Fibroblast of skin of back (primary cell): ENCODE data around the gene ARHGAP22.

Experiments used
- DNase-seq: peaks from one replicate; pipeline ENCODE4 v3.0.0-alpha.2; 2013

The ARHGAP22 gene

DNA sequence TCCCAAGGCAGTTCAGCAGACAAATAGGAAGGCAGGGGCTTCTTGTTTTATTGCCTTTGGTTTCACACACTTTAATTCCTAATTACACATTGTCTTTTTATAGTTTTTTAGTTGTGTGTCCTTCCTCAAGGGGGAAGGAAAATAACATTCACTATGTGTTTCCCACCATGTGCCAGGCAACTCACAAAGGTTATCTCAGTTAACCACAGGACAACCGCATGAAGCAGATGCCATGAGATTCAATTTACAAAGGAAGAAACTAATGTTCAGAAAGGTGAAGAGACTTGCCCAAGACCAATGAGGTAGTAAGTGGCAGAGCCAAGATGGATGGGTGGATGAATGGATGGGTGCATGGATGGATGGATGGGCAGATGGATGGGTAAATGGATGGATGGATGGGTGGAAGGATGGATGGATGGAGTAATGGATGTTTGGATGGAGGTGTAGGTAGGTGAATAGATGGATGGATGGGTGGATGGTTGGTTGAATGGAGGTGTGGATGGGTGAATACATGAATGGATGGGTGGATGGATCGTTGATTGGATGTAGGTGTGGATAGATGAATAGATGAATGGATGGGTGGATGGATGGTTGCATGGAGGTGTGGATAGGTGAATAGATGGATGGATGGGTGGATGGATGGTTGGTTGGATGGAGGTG, 77.9 kb downstream of the ARHGAP22 start:
- DNase-seq: no peak

DNA sequence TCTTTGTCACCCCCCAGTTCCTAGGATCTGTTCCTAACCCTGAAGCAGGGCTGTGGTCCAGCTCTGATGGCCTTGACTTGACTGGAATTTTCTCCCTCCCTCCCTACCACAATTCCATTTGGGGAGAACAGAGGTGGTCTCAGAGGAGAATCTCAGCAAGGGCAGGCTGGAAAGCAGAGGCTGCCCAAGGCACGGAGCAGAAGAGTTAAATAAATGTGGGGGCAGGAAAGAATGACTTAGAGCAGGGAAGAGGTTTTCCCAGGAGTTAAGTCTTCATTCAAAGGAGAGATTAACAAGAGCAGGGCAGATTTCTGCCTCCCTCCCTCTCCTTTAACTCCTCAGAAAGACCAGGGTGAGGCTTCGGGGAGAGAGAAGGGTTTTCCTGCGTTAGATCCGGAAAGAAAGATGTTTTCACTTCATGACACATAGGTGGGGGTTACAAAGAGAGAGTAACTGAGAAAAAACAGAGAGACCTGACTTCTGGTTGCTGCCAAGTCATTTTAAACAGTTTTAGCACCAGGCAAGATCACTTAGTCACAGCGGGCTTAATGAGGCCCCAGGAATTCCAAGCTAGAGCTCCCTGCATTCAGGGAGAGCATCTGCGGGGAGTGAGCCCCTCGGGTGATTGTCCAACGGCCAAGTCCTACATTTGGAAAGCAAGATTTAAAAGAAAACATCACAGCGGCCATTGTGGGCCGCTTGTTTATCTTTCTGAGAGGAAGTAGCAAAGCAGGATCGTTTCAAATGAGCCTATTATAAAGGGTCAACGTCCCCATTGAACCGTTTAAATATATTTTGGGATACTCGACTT, 78.7 kb downstream of the ARHGAP22 start:
- peak; percentile 88 for DNase-seq

DNA sequence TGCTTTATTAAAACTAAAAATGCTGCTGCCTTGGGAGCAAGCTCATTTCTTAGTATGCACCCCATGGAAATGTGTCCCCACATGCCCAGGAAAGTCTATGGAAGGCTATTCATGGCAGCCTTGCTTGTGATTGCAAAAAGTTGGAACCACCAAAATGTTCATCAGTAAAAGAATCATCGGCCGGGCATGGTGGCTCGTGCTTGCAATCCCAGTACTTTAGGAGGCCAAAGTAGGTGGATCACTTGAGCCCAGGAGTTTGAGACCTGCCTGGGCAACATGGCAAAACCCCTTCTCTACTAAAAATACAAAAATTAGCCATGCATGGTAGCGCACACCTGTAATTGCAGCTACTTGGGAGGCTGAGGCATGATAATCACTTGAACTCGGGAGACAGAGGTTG, 79.8 kb downstream of the ARHGAP22 start:
- DNase-seq: no peak

DNA sequence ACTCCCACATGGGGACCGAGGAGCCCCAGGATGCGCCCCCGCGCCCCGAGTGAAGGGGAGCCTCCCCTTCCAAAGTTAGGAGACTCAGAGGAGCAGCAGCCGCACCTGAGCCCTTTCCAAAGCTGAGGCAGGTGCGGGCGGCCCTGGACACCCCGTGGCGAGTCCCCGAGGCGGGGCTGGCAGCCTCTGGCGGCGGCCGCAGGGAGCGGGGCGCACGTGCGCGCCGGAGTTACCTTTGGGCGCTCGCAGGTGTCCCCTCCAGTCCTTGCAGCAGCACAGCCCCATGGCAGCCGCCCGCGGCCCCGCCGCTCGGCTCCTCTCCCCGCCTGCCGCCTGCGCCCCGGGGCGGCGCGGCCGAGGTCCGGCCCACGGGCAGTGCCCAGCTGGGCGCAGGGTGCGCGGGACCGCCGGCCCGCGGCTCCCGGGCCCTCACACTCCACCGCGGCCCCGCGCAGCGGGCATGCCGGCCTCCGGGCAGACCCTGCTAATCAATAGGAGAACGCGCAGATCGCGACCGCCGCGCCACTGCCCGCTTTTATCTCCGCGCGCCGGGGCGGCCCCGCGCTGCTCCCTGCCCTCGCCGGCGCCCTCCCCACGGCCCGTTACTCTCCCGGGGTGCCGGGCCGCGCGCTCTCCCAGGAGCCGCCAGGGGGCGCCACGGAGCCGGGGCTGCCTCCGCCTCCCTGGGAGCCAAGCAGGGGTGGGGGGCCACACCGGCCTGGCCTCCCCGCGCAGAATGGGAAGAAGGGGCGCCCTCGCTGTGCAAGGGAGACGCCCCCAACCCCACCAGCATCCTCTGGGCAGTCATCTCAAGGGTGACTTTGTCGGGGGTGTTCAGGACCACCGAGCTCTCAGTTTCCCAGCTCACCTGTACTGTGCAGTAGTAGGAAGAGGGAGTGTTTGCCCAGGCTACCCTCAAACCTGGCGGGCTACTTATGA, 80.8 kb downstream of the ARHGAP22 start:
- DNase-seq: peak; percentile 29

DNA sequence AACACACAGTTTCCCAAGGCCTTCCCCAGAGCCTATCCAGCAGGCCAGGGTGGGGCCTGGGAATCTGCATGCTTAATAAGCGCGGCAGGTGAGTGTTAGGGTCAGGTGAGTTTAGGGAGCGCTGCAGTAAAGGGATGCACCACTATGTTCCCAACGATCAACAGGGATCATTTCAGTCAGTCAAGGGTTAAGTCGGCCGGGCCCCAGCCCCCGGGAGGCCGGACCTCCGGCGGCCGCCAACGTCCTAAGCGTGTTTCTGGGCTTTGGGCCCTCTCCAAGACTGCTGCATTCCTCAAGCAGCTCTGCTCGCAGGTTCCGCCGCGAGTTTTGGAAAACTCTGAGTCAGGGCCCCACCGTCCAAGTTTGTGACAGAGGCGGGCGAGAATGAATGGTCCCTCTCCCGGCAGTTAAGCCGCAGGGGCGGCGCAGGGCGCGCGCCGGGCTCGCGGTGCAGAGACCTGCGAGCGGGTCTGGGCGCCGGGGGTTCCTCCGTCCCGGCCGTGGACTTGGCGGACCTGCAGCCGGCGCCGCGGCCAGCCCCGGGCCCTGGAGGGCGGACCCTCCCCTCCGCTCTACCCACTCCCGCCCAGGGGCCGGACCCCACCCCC, 81.6 kb downstream of the ARHGAP22 start:
- peak; percentile 94 for DNase-seq

- DNase-seq: no peak
These were observed 82.7 kb downstream of the ARHGAP22 start for GRCh38 chr10:48522011-48522765.

DNA sequence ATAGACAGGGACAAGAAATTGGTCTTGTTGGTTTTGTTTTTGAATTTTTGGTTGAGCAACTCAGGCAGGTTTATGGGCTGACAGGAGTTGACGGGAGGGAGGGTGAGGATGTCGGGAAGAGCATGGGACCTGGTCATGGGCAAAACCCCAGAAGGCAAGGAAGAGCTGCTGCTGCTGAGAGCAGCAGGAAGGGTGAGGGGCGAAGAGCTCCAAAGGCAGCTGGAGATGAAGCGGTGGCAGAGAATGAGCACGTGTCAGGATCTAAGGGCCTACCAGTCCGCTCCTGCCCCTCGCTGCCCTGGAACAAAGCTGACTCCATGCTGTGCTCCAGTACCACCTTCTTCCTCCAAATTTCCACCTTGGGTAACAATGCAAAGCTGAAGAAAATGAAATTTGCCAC, 84.3 kb downstream of the ARHGAP22 start:
- DNase-seq: no peak

DNA sequence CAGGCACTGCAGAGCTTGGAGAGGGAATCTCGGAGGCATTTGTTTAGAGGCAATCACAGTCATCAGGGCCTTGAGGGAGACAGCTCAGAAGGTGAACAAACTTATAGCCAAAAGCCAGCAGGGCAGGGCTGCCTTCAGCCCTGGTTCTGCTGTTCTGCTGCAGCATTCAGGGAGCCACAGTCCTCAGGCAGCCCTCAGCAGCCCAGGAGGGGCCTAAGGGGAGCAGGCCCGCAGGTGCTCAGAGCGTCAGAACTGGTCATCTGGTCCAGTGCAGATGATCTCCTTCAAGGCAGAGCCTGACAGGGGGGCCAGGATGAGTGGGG, 84.7 kb downstream of the ARHGAP22 start:
- no peak for DNase-seq

DNA sequence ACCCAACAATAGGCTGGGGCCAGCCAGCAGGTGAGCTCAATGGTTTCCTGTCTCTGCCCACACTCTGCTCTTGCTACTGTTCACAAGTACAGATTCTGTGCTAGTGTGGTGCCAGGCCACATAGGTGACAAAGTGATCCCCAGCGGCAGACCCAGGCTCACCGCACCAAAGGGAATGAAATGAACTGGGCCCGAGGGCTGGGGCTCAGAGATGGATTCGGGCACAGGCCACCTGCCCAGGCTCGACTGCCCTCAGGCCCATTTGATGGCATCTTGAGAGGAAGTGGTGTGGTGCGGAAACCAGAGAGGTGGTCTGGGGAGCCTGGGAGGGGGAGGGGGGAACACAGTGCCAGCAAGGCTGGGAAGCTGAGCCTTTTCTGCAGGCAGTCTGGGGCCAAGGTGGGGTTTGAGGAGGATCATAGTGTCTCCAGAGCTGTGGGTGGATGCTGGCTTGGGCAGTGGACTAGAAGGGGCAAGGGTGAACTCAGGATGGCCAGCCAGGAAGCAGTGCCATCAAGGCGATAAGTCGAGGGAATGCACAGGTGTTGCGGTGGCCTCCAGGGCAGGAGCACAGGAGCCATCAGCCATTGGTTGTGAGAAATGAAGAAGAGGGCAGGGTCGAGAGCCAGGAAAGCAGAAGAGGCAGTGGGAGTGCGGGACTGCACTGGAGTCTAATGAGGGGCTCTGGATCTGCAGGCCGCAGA, 85.2 kb downstream of the ARHGAP22 start:
- no peak for DNase-seq

DNA sequence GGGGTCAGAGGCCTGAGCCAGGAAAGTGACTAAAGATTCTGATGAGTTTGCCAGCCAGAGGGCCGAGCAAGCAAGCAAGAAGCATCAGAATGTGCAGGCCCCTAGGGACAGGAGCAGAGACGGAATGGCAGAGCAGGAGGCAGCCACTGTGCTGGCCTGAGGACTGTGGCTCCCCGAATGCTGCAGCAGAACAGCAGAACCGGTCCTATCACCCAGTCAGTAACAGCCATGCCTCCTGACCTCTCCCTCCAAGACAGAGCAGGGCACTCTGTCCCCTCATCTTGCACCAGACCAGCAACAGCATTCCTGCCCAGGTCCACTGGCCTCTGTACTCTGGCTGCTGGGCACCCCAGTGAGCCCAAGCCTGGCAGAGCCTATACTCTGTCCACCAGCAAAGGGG, 85.9 kb downstream of the ARHGAP22 start:
- DNase-seq: peak; percentile 35

- DNase-seq: no peak
These were observed 86.7 kb downstream of the ARHGAP22 start for GRCh38 chr10:48517911-48518811.

GRCh38 chr10:48517482-48517881, 87.4 kb downstream of the ARHGAP22 start:
- no peak for DNase-seq

- DNase-seq: no peak
These were observed 88.0 kb downstream of the ARHGAP22 start for GRCh38 chr10:48516911-48517310.

- DNase-seq: no peak
These were observed 90.0 kb downstream of the ARHGAP22 start for GRCh38 chr10:48514916-48515315.

DNA sequence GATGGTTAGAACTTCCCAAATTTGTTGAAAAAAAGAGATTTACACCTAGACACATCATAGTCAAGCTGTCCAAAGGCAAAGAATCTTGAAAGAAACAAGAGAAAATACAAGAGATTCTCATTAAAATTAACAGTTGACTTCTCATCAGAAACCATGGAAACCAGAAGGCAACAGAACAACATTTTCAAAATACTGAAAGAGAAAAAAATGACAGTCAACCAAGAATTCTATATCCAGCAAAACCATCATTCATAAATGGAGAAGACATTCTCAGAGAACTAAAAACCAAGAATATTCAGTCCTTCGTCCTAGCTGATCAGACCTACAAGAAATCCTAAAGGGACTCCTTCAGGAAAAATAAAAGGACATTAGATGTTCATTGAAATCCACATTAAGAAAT, 90.6 kb downstream of the ARHGAP22 start:
- DNase-seq: no peak

DNA sequence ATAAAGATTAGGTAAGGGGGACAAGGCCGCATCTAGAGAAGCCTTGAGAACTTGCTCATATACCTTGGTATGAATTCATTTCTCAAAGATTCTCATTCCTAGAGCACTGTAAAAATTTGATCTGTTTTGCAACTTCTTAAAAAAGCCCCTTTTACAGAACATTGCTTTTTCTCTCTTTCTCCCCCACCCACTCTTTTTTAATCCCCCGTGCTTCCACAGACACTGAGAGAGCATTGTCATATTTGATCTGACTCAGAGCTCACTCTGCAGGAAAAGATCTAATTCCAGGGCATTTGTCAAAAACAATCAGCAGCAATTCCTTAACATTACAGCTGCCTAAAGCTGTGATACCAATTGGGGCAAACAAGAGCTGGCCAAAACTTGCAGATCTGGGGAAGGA, 92.0 kb downstream of the ARHGAP22 start:
- DNase-seq: no peak

- no peak for DNase-seq
These were observed 93.0 kb downstream of the ARHGAP22 start for GRCh38 chr10:48511875-48512231.

GRCh38 chr10:48511066-48511874, 93.6 kb downstream of the ARHGAP22 start:
- no peak for DNase-seq

DNA sequence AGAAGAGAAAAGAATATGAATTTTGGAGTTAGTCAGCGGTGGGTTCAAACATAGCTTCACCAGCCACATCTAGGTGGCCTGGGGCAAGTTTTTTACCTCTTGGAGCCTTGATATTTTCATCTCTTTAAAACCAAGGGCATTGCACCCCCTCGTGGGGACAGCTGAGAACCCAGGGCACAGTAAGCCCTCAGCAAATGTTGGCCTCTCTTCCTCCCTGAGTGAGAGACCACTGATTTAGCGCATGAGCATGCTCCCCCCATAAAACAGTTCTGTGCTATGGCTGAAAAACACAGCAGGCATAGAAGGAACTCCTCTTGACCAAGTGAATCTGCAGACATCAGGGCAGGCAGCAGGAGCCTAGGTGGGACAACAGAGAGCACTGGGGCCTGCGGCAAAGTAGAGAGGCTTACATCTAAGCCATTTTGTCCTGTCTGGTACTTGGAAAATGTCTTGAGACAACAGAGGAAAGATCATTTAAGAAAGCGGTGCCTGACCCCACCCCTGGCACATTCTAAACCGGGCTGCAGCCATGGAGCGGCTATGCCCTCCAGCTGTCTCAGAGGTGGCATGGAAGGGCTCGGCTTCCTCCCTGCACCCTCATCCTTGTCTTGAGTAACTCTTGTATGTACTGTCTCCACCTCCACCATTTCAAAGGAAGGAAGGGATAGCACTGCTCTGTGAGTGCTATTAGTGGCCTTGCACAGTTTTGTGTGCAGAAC, 94.7 kb downstream of the ARHGAP22 start:
- DNase-seq: no peak
